Limb (tissue), 2 donors: ENCODE results near the gene GALNT2.
A peak's percentile ranks its signal among the peaks of the same experiment; 100 is the strongest.

Experiments
- DNase-seq, 2 donors: peaks; one replicate each; pipeline ENCODE4 v3.0.0-alpha.2; 2016; ENCODE audit errors: extremely low spot score in 2 of 2

GALNT2 gene

DNA sequence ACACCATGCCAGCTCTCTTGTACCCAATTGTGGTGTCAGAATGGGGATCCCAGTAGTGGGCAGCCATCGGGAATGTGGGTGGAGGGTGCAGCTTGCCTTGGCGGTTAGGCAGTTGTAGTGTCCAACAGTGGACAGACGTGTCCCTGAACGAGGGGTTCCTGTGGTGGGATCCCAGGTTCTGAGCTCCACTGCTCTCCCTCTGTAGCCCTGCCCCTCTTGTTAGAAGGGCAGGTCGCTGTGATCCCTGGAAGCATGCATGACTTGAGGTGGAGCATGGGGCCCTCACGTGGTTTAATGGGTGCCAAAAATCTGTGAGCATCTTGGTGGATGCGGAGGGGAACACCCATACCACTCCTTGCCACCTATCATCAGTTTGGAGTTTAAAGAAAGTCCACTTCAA lies 4.3 kb downstream of the GALNT2 start:
- DNase-seq, result no peak

GRCh38 chr1:230072296-230072695 lies 5.3 kb downstream of the GALNT2 start:
- DNase-seq, result no peak

- no peak for DNase-seq
Measured at GRCh38 chr1:230072866-230073265, 5.8 kb downstream of the GALNT2 start.

DNA sequence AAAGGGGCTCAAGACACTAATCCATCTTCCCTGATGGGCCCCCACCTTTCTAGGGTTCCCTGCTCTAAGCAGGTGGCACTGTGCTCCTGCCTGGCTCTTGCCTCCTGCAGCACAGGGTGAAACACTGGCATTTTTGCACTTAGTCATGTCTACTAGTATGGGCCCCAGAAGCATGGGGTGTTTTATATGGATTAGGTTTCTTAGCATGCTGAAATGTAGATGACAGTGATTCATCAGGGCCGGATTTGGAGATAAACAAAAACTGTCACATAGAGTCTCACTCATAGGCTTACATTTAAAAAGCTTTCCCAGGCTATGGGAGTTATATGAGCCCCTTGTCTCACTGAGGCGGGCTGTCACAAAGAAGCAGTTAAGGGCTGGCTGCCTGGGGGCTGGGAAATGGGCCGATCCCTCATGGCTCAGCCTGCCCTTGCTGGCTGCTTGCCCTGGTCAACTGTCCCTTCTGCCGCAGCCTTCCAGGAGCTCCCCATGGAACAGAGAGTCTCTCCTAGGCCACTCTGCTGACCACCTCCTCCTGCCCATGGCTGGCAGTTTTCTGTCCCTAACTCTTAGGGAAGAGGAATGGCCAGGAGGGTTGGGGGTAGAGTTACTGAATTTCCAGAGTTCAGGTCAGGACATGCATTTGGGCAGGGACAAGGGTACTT lies 6.5 kb downstream of the GALNT2 start:
- no peak for DNase-seq

GRCh38 chr1:230074270-230074669 lies 7.2 kb downstream of the GALNT2 start:
- DNase-seq, result no peak

DNA sequence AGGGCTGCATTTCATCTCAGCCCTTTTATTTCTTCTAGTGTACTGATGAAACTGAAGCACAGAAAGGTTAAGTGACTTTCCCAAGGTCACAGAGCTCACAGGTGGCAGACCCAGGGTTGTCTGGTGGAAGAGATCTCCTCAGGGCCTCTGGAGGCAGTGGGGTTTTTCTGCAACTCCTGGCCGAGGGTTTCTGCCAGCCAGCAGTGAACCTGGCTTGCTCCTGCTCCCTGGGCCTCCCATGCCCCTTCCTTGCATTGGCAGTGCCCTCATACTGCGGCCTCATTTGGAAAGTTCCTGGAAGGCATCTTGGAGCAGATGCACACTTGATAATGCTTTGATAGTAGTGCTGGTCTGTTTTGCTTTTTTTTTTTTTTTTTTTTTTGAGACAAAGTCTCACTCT lies 7.7 kb downstream of the GALNT2 start:
- no peak for DNase-seq

GRCh38 chr1:230076121-230076520 lies 9.1 kb downstream of the GALNT2 start:
- no peak for DNase-seq

GRCh38 chr1:230077011-230077410 lies 10.0 kb downstream of the GALNT2 start:
- DNase-seq, result no peak

GRCh38 chr1:230077436-230078213 lies 10.6 kb downstream of the GALNT2 start:
- no peak for DNase-seq

DNA sequence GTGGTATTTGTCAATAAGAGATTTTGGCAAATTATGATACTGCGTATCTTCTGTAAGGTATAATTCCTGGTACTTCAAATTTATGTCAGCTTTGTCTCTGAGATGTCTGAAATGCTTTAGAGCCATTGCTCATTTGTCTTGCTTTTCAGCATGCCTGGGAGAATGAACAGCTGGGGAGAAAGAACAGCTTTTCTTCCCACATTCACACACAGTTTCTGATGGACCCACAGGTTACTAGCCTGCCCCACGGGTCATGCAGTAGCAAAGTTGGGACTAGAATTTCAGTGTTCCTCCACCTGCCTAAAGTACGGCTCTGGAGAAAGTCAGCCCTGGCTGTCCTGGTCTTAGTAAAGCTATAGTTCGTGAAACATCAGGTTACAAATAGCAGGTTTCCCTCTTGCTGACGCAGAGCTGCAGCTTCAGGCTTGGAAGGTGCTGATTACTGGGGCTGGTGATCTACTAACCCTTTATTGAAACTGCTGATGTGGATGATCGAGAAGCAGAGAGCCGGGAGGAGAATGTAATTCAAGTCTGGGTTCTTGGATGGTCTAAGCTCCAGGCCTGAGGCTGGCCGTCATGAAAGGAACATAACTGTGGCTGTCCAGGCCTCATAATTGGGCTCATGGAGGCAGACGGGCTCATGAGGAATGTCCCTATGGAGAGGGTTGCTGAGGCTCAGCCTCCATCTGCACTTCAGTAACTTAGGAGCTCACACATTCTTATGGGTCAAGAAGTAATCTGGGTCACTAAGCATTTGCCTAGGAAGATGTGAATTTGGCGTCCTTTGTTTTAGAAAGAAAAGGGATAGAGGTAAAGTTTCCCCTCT lies 12.4 kb downstream of the GALNT2 start:
- DNase-seq, result peak in 1 of 2 donors; percentile 52

DNA sequence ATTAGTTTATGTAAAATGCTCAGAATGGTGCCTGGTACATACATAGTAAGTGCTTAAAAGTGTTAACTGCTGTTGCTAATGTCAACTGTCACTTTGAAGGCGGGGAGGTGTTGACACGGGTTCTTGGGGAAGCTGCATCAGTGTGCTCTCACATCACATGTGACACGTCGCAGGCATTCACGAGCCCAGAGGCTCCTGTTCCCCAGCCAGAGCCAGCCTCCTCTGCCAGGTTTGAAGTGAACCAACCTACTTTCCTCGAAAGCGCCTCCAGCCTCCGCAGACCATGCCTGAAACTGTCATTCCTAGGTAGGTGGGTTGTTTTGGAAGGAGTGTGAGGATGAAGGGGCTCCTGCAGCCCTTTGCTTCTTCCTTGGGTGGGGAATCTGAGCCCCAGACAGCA lies 13.8 kb downstream of the GALNT2 start:
- no peak for DNase-seq

DNA sequence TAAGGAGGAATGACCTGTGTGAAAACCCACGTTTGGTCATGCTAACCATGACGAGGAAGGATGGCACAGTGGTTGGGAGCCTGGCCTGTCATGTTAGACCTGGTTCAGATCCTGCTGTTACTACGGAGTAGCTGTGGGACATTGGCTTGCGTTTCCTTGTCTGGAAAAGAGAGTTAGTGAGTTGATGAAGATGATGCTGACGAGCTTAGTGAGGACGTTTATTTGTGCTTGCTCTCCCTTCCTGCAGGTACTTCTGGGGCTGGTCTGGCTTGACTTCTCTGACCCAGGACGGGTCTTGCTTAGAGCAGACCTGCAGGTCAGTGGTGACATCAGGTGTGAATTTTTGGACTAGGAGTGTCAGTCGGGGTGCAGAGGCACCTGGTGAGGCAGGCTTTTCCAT lies 14.7 kb downstream of the GALNT2 start:
- DNase-seq, result no peak

GRCh38 chr1:230082211-230082610 lies 15.2 kb downstream of the GALNT2 start:
- no peak for DNase-seq

GRCh38 chr1:230083053-230083452 lies 16.0 kb downstream of the GALNT2 start:
- no peak for DNase-seq

GRCh38 chr1:230083746-230084407 lies 16.8 kb downstream of the GALNT2 start:
- no peak for DNase-seq

GRCh38 chr1:230084408-230085177 lies 17.6 kb downstream of the GALNT2 start:
- peak in 1 of 2 donors; percentile 38 for DNase-seq

GRCh38 chr1:230085178-230085515 lies 18.1 kb downstream of the GALNT2 start:
- DNase-seq, result no peak

GRCh38 chr1:230086151-230086550 lies 19.1 kb downstream of the GALNT2 start:
- DNase-seq, result peak in 1 of 2 donors; percentile 17

- no peak for DNase-seq
Measured at GRCh38 chr1:230087028-230087716, 20.1 kb downstream of the GALNT2 start.

DNA sequence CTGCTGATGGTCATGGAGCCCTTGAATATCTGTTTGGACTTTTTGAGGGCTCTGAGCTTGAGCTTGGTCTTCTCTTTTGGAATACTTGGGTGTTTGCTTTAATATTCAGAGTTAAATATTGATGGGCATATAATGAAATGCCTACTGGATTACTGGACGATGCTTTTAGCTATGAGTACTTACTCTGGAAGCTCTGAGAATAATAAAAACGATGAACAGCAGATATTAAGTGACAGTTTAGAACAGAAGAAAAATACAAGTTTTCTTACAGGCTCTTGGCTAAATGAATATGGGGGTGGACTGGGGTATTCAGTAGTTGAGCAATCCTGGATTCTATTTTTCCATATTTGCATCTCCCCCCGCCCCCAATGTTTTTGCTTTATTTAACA lies 20.7 kb downstream of the GALNT2 start:
- DNase-seq, result no peak
